22Rv1 (cell line): ENCODE data around the gene NUP62.

Experiments used
- CTCF ChIP-seq: fragments of 450-650 bp; IDR thresholded peaks from 2 replicates; pipeline ENCODE4 v1.5.1; 2017; ENCODE audit warnings: mild to moderate bottlenecking
- ZFX ChIP-seq: fragments of 450-650 bp; IDR thresholded peaks from 2 replicates; pipeline ENCODE4 v1.6.1; 2017; ENCODE audit warnings: antibody characterized with exemption, borderline replicate concordance

GRCh38 chr19:49957262-49957915, 28.1 kb upstream of the NUP62 start:
- TF ChIP-seq CTCF (no peak), ZFX (no peak)
